HEK293 (cell line): ENCODE data around the gene NID1.

ENCODE experiments used
- CTCF ChIA-PET: fragments of 350-600 bp; formaldehyde crosslinking; extraction: SDS; loops from one replicate; lab custom pipeline; 2021; ENCODE audit warnings: antibody characterized with exemption; lab: Yijun Ruan, JAX
- POLR2A ChIA-PET: fragments of 300-600 bp; formaldehyde crosslinking; extraction: SDS; loops from one replicate; lab custom pipeline; 2020; ENCODE audit warnings: antibody characterized with exemption, inconsistent platforms; lab: Yijun Ruan, JAX
- H3K27ac ChIP-seq: fragments of 200-500 bp; sonication (Bioruptor generic); 2 replicates; pipeline ENCODE4 v1.5.1; 2014; ENCODE audit warnings: low read depth, low read length, control low read depth, inconsistent platforms; ENCODE audit errors: extremely low read depth
- H3K36me3 ChIP-seq, 2 experiments: fragments of 200-500 bp in 1 of 2; sonication (Bioruptor generic) in 1 of 2; 1 replicate in 1 of 2; 2 replicates in 1 of 2; pipeline ENCODE4 v1.5.1; 2014 to 2017; ENCODE audit warnings: inconsistent platforms in 2 of 2, low read length in 2 of 2; ENCODE audit not compliant: control insufficient read depth in 2 of 2, insufficient read depth in 1 of 2
- H3K4me1 ChIP-seq: fragments of 200-500 bp; sonication (Bioruptor generic); 2 replicates; pipeline ENCODE4 v1.5.1; 2014; ENCODE audit warnings: mild to moderate bottlenecking, low read length, inconsistent platforms; ENCODE audit not compliant: control insufficient read depth, insufficient read depth
- H3K4me3 ChIP-seq: 2 replicates; pipeline ENCODE4 v1.5.1; 2011; ENCODE audit warnings: low read depth, mild to moderate bottlenecking, control low read depth, low read length, moderate library complexity
- H3K9me3 ChIP-seq: fragments of 200-500 bp; sonication (Bioruptor generic); 2 replicates; pipeline ENCODE4 v1.5.1; 2014; ENCODE audit warnings: low read depth, low read length, inconsistent platforms; ENCODE audit not compliant: control insufficient read depth, insufficient read depth
- KLF16 ChIP-seq: fragments of 450-650 bp; formaldehyde crosslinking; IDR thresholded peaks from 2 replicates; pipeline ENCODE4 v1.5.1; 2017; ENCODE audit warnings: missing biosample characterization, missing genetic modification characterization
- OSR2 ChIP-seq: fragments of 450-650 bp; formaldehyde crosslinking; IDR thresholded peaks from 2 replicates; pipeline ENCODE4 v1.5.1; 2016; ENCODE audit warnings: missing biosample characterization, missing genetic modification characterization
- ZBTB1 ChIP-seq: fragments of 450-650 bp; formaldehyde crosslinking; IDR thresholded peaks from 2 replicates; pipeline ENCODE4 v1.5.1; 2016; ENCODE audit warnings: missing biosample characterization, missing genetic modification characterization
- ZBTB11 ChIP-seq: fragments of 450-650 bp; formaldehyde crosslinking; conservative IDR thresholded peaks from 2 replicates; pipeline ENCODE4 v1.5.1; 2016; ENCODE audit warnings: low read depth, missing biosample characterization, missing genetic modification characterization
- ZBTB7A ChIP-seq: fragments of 450-650 bp; formaldehyde crosslinking; IDR thresholded peaks from 2 replicates; pipeline ENCODE4 v1.5.1; 2016; ENCODE audit warnings: low read depth, missing biosample characterization, missing genetic modification characterization
- ZBTB8A ChIP-seq: fragments of 450-650 bp; formaldehyde crosslinking; IDR thresholded peaks from 2 replicates; pipeline ENCODE4 v1.5.1; 2016; ENCODE audit warnings: missing biosample characterization, missing genetic modification characterization
- ZFP37 ChIP-seq: fragments of 450-650 bp; formaldehyde crosslinking; IDR thresholded peaks from 2 replicates; pipeline ENCODE4 v1.5.1; 2016; ENCODE audit warnings: missing biosample characterization, missing genetic modification characterization
- ZIC2 ChIP-seq: fragments of 450-650 bp; formaldehyde crosslinking; IDR thresholded peaks from 2 replicates; pipeline ENCODE4 v1.5.1; 2016; ENCODE audit warnings: missing biosample characterization, missing genetic modification characterization
- ZNF132 ChIP-seq: fragments of 450-650 bp; formaldehyde crosslinking; IDR thresholded peaks from 2 replicates; pipeline ENCODE4 v1.5.1; 2017; ENCODE audit warnings: missing biosample characterization, missing genetic modification characterization, borderline replicate concordance
- ZNF140 ChIP-seq: fragments of 450-650 bp; formaldehyde crosslinking; IDR thresholded peaks from 2 replicates; pipeline ENCODE4 v1.5.1; 2016; ENCODE audit warnings: missing biosample characterization, missing genetic modification characterization
- ZNF23 ChIP-seq: fragments of 450-650 bp; formaldehyde crosslinking; IDR thresholded peaks from 2 replicates; pipeline ENCODE4 v1.5.1; 2016; ENCODE audit warnings: missing biosample characterization, missing genetic modification characterization, borderline replicate concordance
- ZNF280D ChIP-seq: fragments of 450-650 bp; formaldehyde crosslinking; IDR thresholded peaks from 2 replicates; pipeline ENCODE4 v1.5.1; 2016; ENCODE audit warnings: missing biosample characterization, missing genetic modification characterization
- ZNF335 ChIP-seq: fragments of 450-650 bp; formaldehyde crosslinking; conservative IDR thresholded peaks from 2 replicates; pipeline ENCODE4 v1.5.1; 2016; ENCODE audit warnings: missing biosample characterization, missing genetic modification characterization
- ZNF37A ChIP-seq: fragments of 450-650 bp; IDR thresholded peaks from 2 replicates; pipeline ENCODE4 v1.5.1; 2018; ENCODE audit warnings: missing biosample characterization, missing genetic modification characterization
- ZNF549 ChIP-seq: fragments of 450-650 bp; IDR thresholded peaks from 2 replicates; pipeline ENCODE4 v1.5.1; 2018; ENCODE audit warnings: missing biosample characterization, missing genetic modification characterization, mild to moderate bottlenecking, inconsistent platforms, moderate library complexity
- ZNF560 ChIP-seq: fragments of 450-650 bp; formaldehyde crosslinking; IDR thresholded peaks from 2 replicates; pipeline ENCODE4 v1.5.1; 2017; ENCODE audit warnings: missing biosample characterization, missing genetic modification characterization, borderline replicate concordance
- ZNF660 ChIP-seq: fragments of 450-650 bp; IDR thresholded peaks from 2 replicates; pipeline ENCODE4 v1.5.1; 2018; ENCODE audit warnings: missing biosample characterization, mild to moderate bottlenecking, missing genetic modification characterization
- ZNF76 ChIP-seq: fragments of 450-650 bp; formaldehyde crosslinking; IDR thresholded peaks from 2 replicates; pipeline ENCODE4; 2016; ENCODE audit warnings: low read depth, missing biosample characterization, missing genetic modification characterization, borderline replicate concordance
- ZNF792 ChIP-seq: fragments of 450-650 bp; formaldehyde crosslinking; IDR thresholded peaks from 2 replicates; pipeline ENCODE4 v1.5.1; 2016; ENCODE audit warnings: missing biosample characterization, missing genetic modification characterization
- ZNF837 ChIP-seq: fragments of 450-650 bp; formaldehyde crosslinking; IDR thresholded peaks from 2 replicates; pipeline ENCODE4 v1.5.1; 2016; ENCODE audit warnings: missing biosample characterization, missing genetic modification characterization
- ZSCAN30 ChIP-seq: fragments of 450-650 bp; IDR thresholded peaks from 2 replicates; pipeline ENCODE4 v1.5.1; 2018; ENCODE audit warnings: missing biosample characterization, mild to moderate bottlenecking, missing genetic modification characterization, moderate library complexity
- TF ChIP-seq, protein P1 (sequence below): fragments of 450-650 bp; formaldehyde crosslinking; IDR thresholded peaks from 2 replicates; pipeline ENCODE4 v1.5.1; 2016; ENCODE audit warnings: missing biosample characterization, missing genetic modification characterization
- TF ChIP-seq, protein P2 (sequence below): fragments of 450-650 bp; formaldehyde crosslinking; IDR thresholded peaks from 2 replicates; pipeline ENCODE4 v1.5.1; 2017; ENCODE audit warnings: missing biosample characterization, missing genetic modification characterization
- TF ChIP-seq, protein P3 (sequence below): fragments of 450-650 bp; formaldehyde crosslinking; optimal IDR thresholded peaks from 2 replicates; pipeline ENCODE3; 2016; ENCODE audit warnings: missing biosample characterization, mild to moderate bottlenecking, missing genetic modification characterization
- TF ChIP-seq, protein P4 (sequence below): fragments of 450-650 bp; formaldehyde crosslinking; IDR thresholded peaks from 2 replicates; pipeline ENCODE4 v1.5.1; 2016; ENCODE audit warnings: missing biosample characterization, missing genetic modification characterization

The NID1 gene

DNA sequence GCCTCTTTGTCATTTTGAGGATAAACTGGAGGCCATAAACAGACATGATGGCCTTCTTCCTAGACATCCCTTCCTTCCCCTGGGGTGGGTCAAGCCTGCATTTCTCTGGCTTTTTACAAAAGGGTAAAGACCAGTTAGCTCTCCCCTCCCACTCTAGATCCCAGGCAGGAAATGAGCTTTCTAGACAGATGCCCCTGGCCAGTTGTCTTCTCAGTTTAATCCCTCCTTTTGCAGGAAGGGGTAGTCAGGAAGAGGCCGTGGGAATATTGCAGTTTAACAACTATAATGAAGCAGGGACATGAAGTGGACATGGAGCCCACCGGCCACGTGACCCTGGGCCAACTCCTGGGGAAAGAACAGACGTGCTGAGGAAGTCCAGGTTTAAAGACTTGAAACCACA is 85.7 kb downstream of the NID1 start:
- ChIA-PET POLR2A (interaction anchor here (0.5 kb wide), 1 partner anchor 46 kb away, joined by 5 read pairs; no protein-coding TSS in a partner anchor), CTCF (interaction anchor here (0.6 kb wide), 1 partner anchor 581 kb away, joined by 4 read pairs; no protein-coding TSS in a partner anchor)

DNA sequence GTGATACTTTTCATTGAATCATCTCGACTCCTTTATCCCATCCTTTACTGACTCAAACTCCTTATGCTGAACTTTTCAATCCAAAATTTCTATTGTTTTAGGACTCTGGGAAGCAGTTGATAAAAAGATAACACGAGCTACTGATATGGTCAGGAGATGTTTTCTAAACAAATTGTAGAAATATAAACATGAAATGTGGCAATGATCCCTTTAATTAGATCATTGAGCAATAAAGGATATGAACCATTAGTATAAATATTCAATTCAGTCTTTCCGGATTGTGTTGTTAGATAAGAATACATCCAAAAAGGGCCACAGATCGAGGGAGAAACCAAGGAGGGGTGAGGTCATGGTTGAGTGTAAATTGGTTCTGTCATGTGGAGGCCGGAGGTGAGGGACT is 88.4 kb downstream of the NID1 start:
- no peak overlapping the region for H3K4me3 ChIP-seq
- CTCF ChIA-PET: interaction anchor here (0.6 kb wide), 1 partner anchor 130 kb away, joined by 3 read pairs; no protein-coding TSS in a partner anchor

More for the DNA sequence above, 85.7 kb downstream of the NID1 start:
- Histone ChIP-seq H3K27ac (no peak overlapping the region), H3K4me3 (no peak overlapping the region), H3K4me1 (no peaks in the 10 kb centered on the region), H3K9me3 (no peaks in the 10 kb centered on the region), H3K36me3 (peaks cover 23 to 74% of the 10 kb centered on the region in 2 experiments; a peak in 2 of 3 replicates)
- TF ChIP-seq ZFP37 (tag by site-specific recombination) (no peak), ZBTB7A (no peak), ZBTB8A (no peak), ZNF837 (tag by site-specific recombination) (no peak), ZNF560 (tag by site-specific recombination) (no peak), ZIC2 (tag by site-specific recombination) (no peak), KLF16 (tag by site-specific recombination) (no peak), OSR2 (tag by site-specific recombination) (no peak), ZNF140 (no peak), ZBTB1 (tag by site-specific recombination) (no peak), ZNF37A (tag by site-specific recombination) (no peak), ZSCAN30 (tag by site-specific recombination) (no peak), ZNF23 (tag by site-specific recombination) (no peak), ZNF335 (no peak), ZNF792 (no peak), ZNF76 (tag by site-specific recombination) (no peak)
- TF ChIP-seq, protein P1, sequence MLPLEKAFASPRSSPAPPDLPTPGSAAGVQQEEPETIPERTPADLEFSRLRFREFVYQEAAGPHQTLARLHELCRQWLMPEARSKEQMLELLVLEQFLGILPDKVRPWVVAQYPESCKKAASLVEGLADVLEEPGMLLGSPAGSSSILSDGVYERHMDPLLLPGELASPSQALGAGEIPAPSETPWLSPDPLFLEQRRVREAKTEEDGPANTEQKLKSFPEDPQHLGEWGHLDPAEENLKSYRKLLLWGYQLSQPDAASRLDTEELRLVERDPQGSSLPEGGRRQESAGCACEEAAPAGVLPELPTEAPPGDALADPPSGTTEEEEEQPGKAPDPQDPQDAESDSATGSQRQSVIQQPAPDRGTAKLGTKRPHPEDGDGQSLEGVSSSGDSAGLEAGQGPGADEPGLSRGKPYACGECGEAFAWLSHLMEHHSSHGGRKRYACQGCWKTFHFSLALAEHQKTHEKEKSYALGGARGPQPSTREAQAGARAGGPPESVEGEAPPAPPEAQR (tag by site-specific recombination): no peak
- TF ChIP-seq, protein P2, sequence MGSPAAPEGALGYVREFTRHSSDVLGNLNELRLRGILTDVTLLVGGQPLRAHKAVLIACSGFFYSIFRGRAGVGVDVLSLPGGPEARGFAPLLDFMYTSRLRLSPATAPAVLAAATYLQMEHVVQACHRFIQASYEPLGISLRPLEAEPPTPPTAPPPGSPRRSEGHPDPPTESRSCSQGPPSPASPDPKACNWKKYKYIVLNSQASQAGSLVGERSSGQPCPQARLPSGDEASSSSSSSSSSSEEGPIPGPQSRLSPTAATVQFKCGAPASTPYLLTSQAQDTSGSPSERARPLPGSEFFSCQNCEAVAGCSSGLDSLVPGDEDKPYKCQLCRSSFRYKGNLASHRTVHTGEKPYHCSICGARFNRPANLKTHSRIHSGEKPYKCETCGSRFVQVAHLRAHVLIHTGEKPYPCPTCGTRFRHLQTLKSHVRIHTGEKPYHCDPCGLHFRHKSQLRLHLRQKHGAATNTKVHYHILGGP: no peak
- TF ChIP-seq, protein P3, sequence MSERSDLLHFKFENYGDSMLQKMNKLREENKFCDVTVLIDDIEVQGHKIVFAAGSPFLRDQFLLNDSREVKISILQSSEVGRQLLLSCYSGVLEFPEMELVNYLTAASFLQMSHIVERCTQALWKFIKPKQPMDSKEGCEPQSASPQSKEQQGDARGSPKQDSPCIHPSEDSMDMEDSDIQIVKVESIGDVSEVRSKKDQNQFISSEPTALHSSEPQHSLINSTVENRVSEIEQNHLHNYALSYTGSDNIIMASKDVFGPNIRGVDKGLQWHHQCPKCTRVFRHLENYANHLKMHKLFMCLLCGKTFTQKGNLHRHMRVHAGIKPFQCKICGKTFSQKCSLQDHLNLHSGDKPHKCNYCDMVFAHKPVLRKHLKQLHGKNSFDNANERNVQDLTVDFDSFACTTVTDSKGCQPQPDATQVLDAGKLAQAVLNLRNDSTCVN (tag by site-specific recombination): no peak

More for the DNA sequence above, 88.4 kb downstream of the NID1 start:
- Histone ChIP-seq H3K27ac (no peak overlapping the region), H3K36me3 (peaks cover 23 to 53% of the 10 kb centered on the region in 2 experiments; a peak in 2 of 3 replicates), H3K9me3 (no peaks in the 10 kb centered on the region), H3K4me1 (no peaks in the 10 kb centered on the region; the same call in 1 of the 2 replicates)
- no peak for TF ChIP-seq ZNF549
- TF ChIP-seq, protein P4, sequence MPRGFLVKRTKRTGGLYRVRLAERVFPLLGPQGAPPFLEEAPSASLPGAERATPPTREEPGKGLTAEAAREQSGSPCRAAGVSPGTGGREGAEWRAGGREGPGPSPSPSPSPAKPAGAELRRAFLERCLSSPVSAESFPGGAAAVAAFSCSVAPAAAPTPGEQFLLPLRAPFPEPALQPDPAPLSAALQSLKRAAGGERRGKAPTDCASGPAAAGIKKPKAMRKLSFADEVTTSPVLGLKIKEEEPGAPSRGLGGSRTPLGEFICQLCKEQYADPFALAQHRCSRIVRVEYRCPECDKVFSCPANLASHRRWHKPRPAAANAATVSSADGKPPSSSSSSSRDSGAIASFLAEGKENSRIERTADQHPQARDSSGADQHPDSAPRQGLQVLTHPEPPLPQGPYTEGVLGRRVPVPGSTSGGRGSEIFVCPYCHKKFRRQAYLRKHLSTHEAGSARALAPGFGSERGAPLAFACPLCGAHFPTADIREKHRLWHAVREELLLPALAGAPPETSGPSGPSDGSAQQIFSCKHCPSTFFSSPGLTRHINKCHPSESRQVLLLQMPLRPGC (tag by site-specific recombination): no peak
- TF ChIP-seq, protein P2: no peak
- TF ChIP-seq ZBTB11 (tag by site-specific recombination): no peak
- no peak for TF ChIP-seq ZNF280D (tag by site-specific recombination)
- TF ChIP-seq ZNF132 (tag by site-specific recombination): no peak
- TF ChIP-seq ZNF660 (tag by site-specific recombination): no peak
- POLR2A ChIA-PET: no interaction called here
